ENCODE results near the gene RAB31.

DNA sequence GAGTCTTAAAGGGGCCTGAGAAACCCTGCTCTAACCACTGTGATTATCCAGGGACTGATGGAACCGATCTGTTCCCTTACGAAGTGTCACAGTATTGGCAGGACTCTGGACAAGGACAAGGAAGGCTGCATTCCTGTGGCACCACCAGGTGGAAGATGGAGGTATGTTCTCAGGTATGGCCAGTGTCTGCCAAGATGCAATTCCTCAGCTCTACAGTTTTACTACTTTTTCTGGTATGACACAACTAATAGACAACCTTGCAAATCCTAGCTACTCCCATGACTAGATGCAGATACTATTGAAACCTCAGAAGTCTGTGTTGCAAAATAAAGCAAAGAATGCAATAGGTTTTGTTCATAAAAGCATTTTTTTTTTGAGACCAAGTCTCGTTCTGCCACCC, 14.6 kb downstream of the RAB31 start:
- TF ChIP-seq, protein P1, sequence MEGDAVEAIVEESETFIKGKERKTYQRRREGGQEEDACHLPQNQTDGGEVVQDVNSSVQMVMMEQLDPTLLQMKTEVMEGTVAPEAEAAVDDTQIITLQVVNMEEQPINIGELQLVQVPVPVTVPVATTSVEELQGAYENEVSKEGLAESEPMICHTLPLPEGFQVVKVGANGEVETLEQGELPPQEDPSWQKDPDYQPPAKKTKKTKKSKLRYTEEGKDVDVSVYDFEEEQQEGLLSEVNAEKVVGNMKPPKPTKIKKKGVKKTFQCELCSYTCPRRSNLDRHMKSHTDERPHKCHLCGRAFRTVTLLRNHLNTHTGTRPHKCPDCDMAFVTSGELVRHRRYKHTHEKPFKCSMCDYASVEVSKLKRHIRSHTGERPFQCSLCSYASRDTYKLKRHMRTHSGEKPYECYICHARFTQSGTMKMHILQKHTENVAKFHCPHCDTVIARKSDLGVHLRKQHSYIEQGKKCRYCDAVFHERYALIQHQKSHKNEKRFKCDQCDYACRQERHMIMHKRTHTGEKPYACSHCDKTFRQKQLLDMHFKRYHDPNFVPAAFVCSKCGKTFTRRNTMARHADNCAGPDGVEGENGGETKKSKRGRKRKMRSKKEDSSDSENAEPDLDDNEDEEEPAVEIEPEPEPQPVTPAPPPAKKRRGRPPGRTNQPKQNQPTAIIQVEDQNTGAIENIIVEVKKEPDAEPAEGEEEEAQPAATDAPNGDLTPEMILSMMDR (IDR thresholded peaks at IDR 0.05): peak; percentile 41 to 68 (median 50)
- peak in 1 of 3 donors; percentile 38 for TF ChIP-seq POLR2AphosphoS5 (IDR thresholded peaks at IDR 0.05)

All from breast epithelium (tissue), 3 donors.